H1 (cell line): ENCODE measurements around the gene C14orf132. TPM values are rescaled to one million over a fixed set of nuclear protein-coding genes. Genes with fewer than 3 reads are reported as not detected.

Experiments
- ASH2L ChIP-seq: fragments of 200-600, 300-600 bp; sonication (generic); IDR thresholded peaks from one replicate; pipeline ENCODE4 v1.7.1; 2017; ENCODE audit warnings: low read length
- BACH1 ChIP-seq: IDR thresholded peaks from 2 replicates; pipeline ENCODE4 v1.6.1; 2012; ENCODE audit warnings: low read length, improper control_type of control experiment
- CBX8 ChIP-seq: fragments of 300-800, 300-1000 bp; sonication (generic); IDR thresholded peaks from 2 replicates; pipeline ENCODE4 v1.7.1; 2016; ENCODE audit warnings: low read depth, low read length, borderline replicate concordance
- CTBP2 ChIP-seq: IDR thresholded peaks from 2 replicates; pipeline ENCODE4 v1.7.0; 2011; ENCODE audit warnings: borderline replicate concordance, mild to moderate bottlenecking, moderate library complexity, mixed read lengths, low read length; ENCODE audit not compliant: insufficient read depth, insufficient read length
- EGR1 ChIP-seq: IDR thresholded peaks from 2 replicates; pipeline ENCODE4 v1.6.1; 2011; ENCODE audit warnings: low read depth, low read length, borderline replicate concordance
- EZH2 ChIP-seq: fragments of 200-600 bp; sonication (generic); IDR thresholded peaks from 2 replicates; pipeline ENCODE4 v1.7.1; 2012; ENCODE audit warnings: low read depth, mild to moderate bottlenecking, moderate library complexity, low read length, inconsistent platforms; ENCODE audit not compliant: severe bottlenecking
- HDAC6 ChIP-seq: IDR thresholded peaks from one replicate; pipeline ENCODE4 v1.7.1; 2012; ENCODE audit warnings: low read depth, mild to moderate bottlenecking, inconsistent platforms, low read length, moderate library complexity
- KDM1A ChIP-seq: fragments of 200-600, 300-600 bp; sonication (generic); IDR thresholded peaks from 2 replicates; pipeline ENCODE4 v1.7.1; 2016; ENCODE audit warnings: mild to moderate bottlenecking, low read length, borderline replicate concordance
- KDM5A ChIP-seq: fragments of 200-600 bp; IDR thresholded peaks from 2 replicates; pipeline ENCODE4 v1.7.1; 2012; ENCODE audit warnings: mild to moderate bottlenecking, low read length, inconsistent platforms, mixed read lengths
- NANOG ChIP-seq: IDR thresholded peaks from 2 replicates; pipeline ENCODE4 v1.6.1; 2011; ENCODE audit warnings: low read length, low read depth, mild to moderate bottlenecking, inconsistent platforms; ENCODE audit not compliant: insufficient read depth, poor library complexity, severe bottlenecking
- POLR2AphosphoS5 ChIP-seq: IDR thresholded peaks from 2 replicates; pipeline ENCODE4 v1.6.1; 2011; ENCODE audit warnings: low read depth, low read length
- POU5F1 ChIP-seq: IDR thresholded peaks from 2 replicates; pipeline ENCODE4 v1.6.1; 2011; ENCODE audit warnings: low read depth, mild to moderate bottlenecking, low read length, moderate library complexity
- RBBP5 ChIP-seq: IDR thresholded peaks from 2 replicates; pipeline ENCODE4 v1.7.1; 2012; ENCODE audit warnings: low read depth, mild to moderate bottlenecking, inconsistent platforms, low read length, moderate library complexity, borderline replicate concordance
- RNF2 ChIP-seq: fragments of 200-900, 300-1000 bp; sonication (generic); IDR thresholded peaks from 2 replicates; pipeline ENCODE4 v1.7.1; 2016; ENCODE audit warnings: borderline replicate concordance, low read depth, mild to moderate bottlenecking, antibody characterized with exemption, low read length; ENCODE audit not compliant: poor library complexity, severe bottlenecking; ENCODE audit errors: missing control alignments
- SAP30 ChIP-seq: fragments of 300-600 bp; sonication (generic); IDR thresholded peaks from 2 replicates; pipeline ENCODE4 v1.7.1; 2012; ENCODE audit warnings: low read length, moderate library complexity, mild to moderate bottlenecking, inconsistent platforms; ENCODE audit not compliant: insufficient read depth, insufficient replicate concordance
- SIN3A ChIP-seq, 2 experiments: IDR thresholded peaks in 1 of 2; conservative IDR thresholded peaks in 1 of 2; 2 replicates each; pipeline ENCODE4 v1.6.1; 2011 to 2012; ENCODE audit warnings: low read length in 2 of 2, improper control_type of control experiment in 1 of 2, low read depth in 1 of 2, mild to moderate bottlenecking in 1 of 2
- SIRT6 ChIP-seq: IDR thresholded peaks from one replicate; pipeline ENCODE4 v1.7.1; 2012; ENCODE audit warnings: low read length, inconsistent platforms
- SUZ12 ChIP-seq: fragments of 200-600 bp; sonication (generic); IDR thresholded peaks from 2 replicates; pipeline ENCODE4 v1.6.1; 2012; ENCODE audit warnings: mild to moderate bottlenecking, inconsistent platforms, low read length, moderate library complexity, mixed read lengths
- TAF7 ChIP-seq: optimal IDR thresholded peaks from 2 replicates; pipeline ENCODE3; 2011; ENCODE audit warnings: low read depth, mild to moderate bottlenecking, inconsistent platforms, low read length, moderate library complexity, borderline replicate concordance
- TBP ChIP-seq: IDR thresholded peaks from 2 replicates; pipeline ENCODE4 v1.6.1; 2011; ENCODE audit warnings: low read depth, low read length, improper control_type of control experiment
- polyA plus RNA-seq, 7 experiments: library from polyadenylated mRNA; depleted of rRNA in 3 of 7; stranded (reverse) in 5 of 7; unstranded in 2 of 7; fragments of >200 nt in 5 of 7; fragments of 200-250 nt in 2 of 7; gene quantifications; 1 replicate in 5 of 7; 2 replicates in 1 of 7; 4 replicates in 1 of 7; pipeline versions ENCODE4 v1.2.1 to v1.2.3, GENCODE V29; 2011 to 2013; ENCODE audit warnings: missing spikeins in 2 of 7, mixed read lengths in 2 of 7
- total RNA-seq: library from RNA; stranded (reverse); fragmentation: NEBNext Ultra II Directional; extraction: Animal tissue kit (Norgen Biotek cat#: 25700); gene quantifications from 2 replicates; pipeline ENCODE4 v1.2.1, GENCODE V29; 2021
- TF ChIP-seq, protein P1 (sequence below): IDR thresholded peaks from 2 replicates; pipeline ENCODE4 v1.6.1; 2012; ENCODE audit warnings: inconsistent platforms
- TF ChIP-seq, protein P2 (sequence below): IDR thresholded peaks from 2 replicates; pipeline ENCODE4 v1.6.1; 2011; ENCODE audit warnings: low read length, improper control_type of control experiment

Gene C14orf132
- total and polyA plus RNA-seq, 2 of the 8 experiments (the other 6 are each of a cell fraction or from before 2014, with no cell fraction given): 11.7 to 32.5 TPM

DNA sequence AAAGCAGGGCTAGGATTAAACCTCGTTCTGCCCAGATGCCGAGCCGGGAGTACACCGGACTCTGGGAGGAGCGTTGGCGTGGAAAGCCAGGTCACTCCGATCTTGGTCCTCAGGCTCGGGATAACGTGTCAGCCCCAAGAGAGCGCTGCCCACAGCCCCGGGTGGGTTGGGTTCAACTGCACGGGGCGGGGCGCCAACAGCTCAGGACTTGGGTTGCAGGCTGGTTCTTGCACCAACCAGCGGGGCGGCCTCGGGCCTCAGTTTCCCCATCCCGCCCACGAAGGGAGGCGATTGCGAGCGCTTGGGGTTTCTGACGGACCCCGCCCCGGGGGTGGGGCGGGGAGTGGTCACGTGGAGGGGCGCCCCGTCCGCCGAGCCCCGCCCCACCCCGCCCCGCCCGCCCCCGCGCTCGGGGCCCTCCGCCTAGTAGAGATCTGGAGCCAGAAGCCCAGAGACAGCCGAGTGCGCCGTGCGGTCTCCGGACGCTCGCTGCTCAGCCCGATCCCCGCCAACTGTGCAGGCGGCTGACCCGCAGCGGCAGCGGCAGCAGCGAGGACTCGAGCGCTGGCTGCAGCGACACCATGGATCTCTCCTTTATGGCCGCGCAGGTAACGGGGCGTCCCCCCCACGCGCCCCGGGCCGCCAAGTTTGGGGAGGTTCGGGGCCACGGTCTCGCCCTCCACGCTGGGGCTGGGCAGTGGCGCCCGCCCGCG is at the start of gene C14orf132 (continued):
- peak; percentile 83 for TF ChIP-seq TAF7
- TF ChIP-seq SUZ12: no peak
- no peak for TF ChIP-seq RNF2
- TF ChIP-seq EZH2: no peak
- TF ChIP-seq ASH2L: peak; percentile 65
- no peak for TF ChIP-seq POU5F1
- no peak for TF ChIP-seq SAP30
- TF ChIP-seq SIN3A (conservative IDR thresholded peaks at IDR 0.05 in 1 of 2, IDR thresholded peaks at IDR 0.05 in 1 of 2; ENCODE audit: low read depth in 1 of 2, low read length in 2 of 2): no peak
- TF ChIP-seq NANOG: no peak
- peak; percentile 81 for TF ChIP-seq TBP
- no peak for TF ChIP-seq HDAC6
- no peak for TF ChIP-seq CTBP2
- TF ChIP-seq, protein P1, sequence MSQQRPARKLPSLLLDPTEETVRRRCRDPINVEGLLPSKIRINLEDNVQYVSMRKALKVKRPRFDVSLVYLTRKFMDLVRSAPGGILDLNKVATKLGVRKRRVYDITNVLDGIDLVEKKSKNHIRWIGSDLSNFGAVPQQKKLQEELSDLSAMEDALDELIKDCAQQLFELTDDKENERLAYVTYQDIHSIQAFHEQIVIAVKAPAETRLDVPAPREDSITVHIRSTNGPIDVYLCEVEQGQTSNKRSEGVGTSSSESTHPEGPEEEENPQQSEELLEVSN: no peak
- no peak for TF ChIP-seq BACH1
- no peak for TF ChIP-seq KDM1A
- TF ChIP-seq POLR2AphosphoS5: peak; percentile 78
- no peak for TF ChIP-seq CBX8
- no peak for TF ChIP-seq EGR1
- TF ChIP-seq SIRT6: no peak
- TF ChIP-seq, protein P2, sequence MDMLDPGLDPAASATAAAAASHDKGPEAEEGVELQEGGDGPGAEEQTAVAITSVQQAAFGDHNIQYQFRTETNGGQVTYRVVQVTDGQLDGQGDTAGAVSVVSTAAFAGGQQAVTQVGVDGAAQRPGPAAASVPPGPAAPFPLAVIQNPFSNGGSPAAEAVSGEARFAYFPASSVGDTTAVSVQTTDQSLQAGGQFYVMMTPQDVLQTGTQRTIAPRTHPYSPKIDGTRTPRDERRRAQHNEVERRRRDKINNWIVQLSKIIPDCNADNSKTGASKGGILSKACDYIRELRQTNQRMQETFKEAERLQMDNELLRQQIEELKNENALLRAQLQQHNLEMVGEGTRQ: peak; percentile 70
- no peak for TF ChIP-seq KDM5A
- peak; percentile 91 for TF ChIP-seq RBBP5
